HepG2 (cell line): ENCODE data around the gene METTL26. TPM values are rescaled to one million over a fixed set of nuclear protein-coding genes. Genes with fewer than 3 reads are reported as not detected.

Source experiments
- ADNP ChIP-seq: sonication (generic); formaldehyde crosslinking; IDR thresholded peaks from 2 replicates; pipeline ENCODE4 v1.4.0; 2020; ENCODE audit warnings: missing genetic modification reagents
- BCL6 ChIP-seq: IDR thresholded peaks from 2 replicates; pipeline ENCODE4 v1.6.1; 2016; ENCODE audit warnings: missing genetic modification reagents, missing compliant biosample characterization
- CSRNP2 ChIP-seq: sonication (generic); formaldehyde crosslinking; conservative IDR thresholded peaks from 2 replicates; pipeline ENCODE4 v1.8.0; 2022; ENCODE audit warnings: low read depth, missing genetic modification reagents
- EP300 ChIP-seq, 3 experiments: sonication (generic) in 1 of 3; formaldehyde crosslinking in 1 of 3; IDR thresholded peaks; 2 replicates each; pipeline versions ENCODE4 v1.5.1 to v1.6.1; 2011 to 2020; ENCODE audit warnings: low read depth in 2 of 3, low read length in 2 of 3, borderline replicate concordance in 1 of 3, improper control_type of control experiment in 1 of 3, mild to moderate bottlenecking in 1 of 3, missing genetic modification reagents in 1 of 3, moderate library complexity in 1 of 3
- FOXJ3 ChIP-seq: sonication (generic); formaldehyde crosslinking; IDR thresholded peaks from 2 replicates; pipeline ENCODE4 v1.4.0; 2020; ENCODE audit warnings: missing genetic modification reagents, mild to moderate bottlenecking, borderline replicate concordance
- FOXO4 ChIP-seq: sonication (generic); formaldehyde crosslinking; conservative IDR thresholded peaks from 2 replicates; pipeline ENCODE4 v1.8.1; 2023; ENCODE audit warnings: missing genetic modification reagents
- HNRNPH1 ChIP-seq: fragments of 200-400 bp; formaldehyde crosslinking; optimal IDR thresholded peaks from 2 replicates; pipeline ENCODE3; 2017; ENCODE audit warnings: mild to moderate bottlenecking, low read depth, low read length
- HNRNPUL1 ChIP-seq: fragments of 200-400 bp; formaldehyde crosslinking; IDR thresholded peaks from 2 replicates; pipeline ENCODE4 v1.6.1; 2017; ENCODE audit warnings: low read depth, mild to moderate bottlenecking, low read length, moderate library complexity
- MIER3 ChIP-seq: IDR thresholded peaks from 2 replicates; pipeline ENCODE4 v1.6.1; 2016; ENCODE audit warnings: missing compliant biosample characterization, borderline replicate concordance
- NFIC ChIP-seq: IDR thresholded peaks from 2 replicates; pipeline ENCODE4 v1.6.1; 2012; ENCODE audit warnings: mild to moderate bottlenecking, low read length, inconsistent platforms
- NFYC ChIP-seq: IDR thresholded peaks from 2 replicates; pipeline ENCODE4 v1.6.1; 2016; ENCODE audit warnings: missing genetic modification reagents, missing compliant biosample characterization
- RARG ChIP-seq: sonication (generic); formaldehyde crosslinking; IDR thresholded peaks from 2 replicates; pipeline ENCODE4 v1.4.0; 2020; ENCODE audit warnings: low read depth, mild to moderate bottlenecking, missing genetic modification reagents
- SIN3A ChIP-seq: IDR thresholded peaks from 2 replicates; pipeline ENCODE4 v1.6.1; 2011; ENCODE audit warnings: low read depth, mild to moderate bottlenecking, control low read depth, low read length, borderline replicate concordance
- TFE3 ChIP-seq: IDR thresholded peaks from 2 replicates; pipeline ENCODE4 v1.6.1; 2016
- ZNF180 ChIP-seq: sonication (generic); formaldehyde crosslinking; IDR thresholded peaks from 2 replicates; pipeline ENCODE4 v1.4.0; 2020; ENCODE audit warnings: low read depth, missing genetic modification reagents, borderline replicate concordance
- ZNF225 ChIP-seq: sonication (generic); formaldehyde crosslinking; IDR thresholded peaks from 2 replicates; pipeline ENCODE4 v1.4.0; 2020; ENCODE audit warnings: mild to moderate bottlenecking, missing genetic modification reagents
- ZNF230 ChIP-seq: sonication (generic); formaldehyde crosslinking; IDR thresholded peaks from 2 replicates; pipeline ENCODE4 v1.4.0; 2020; ENCODE audit warnings: mild to moderate bottlenecking, missing genetic modification reagents
- ZNF253 ChIP-seq: sonication (generic); formaldehyde crosslinking; IDR thresholded peaks from 2 replicates; pipeline ENCODE4 v1.8.0; 2022; ENCODE audit warnings: mild to moderate bottlenecking, missing genetic modification reagents, borderline replicate concordance
- ZNF512B ChIP-seq: sonication (generic); formaldehyde crosslinking; IDR thresholded peaks from 2 replicates; pipeline ENCODE4 v1.5.1; 2020; ENCODE audit warnings: missing genetic modification reagents, mild to moderate bottlenecking, borderline replicate concordance
- ZNF562 ChIP-seq: sonication (generic); formaldehyde crosslinking; IDR thresholded peaks from 2 replicates; pipeline ENCODE4 v1.8.0; 2022; ENCODE audit warnings: missing genetic modification reagents, borderline replicate concordance
- ZNF724P ChIP-seq: sonication (generic); formaldehyde crosslinking; IDR thresholded peaks from 2 replicates; pipeline ENCODE4 v1.8.0; 2022; ENCODE audit warnings: missing genetic modification reagents, borderline replicate concordance
- polyA plus RNA-seq, 8 experiments: library from polyadenylated mRNA; depleted of rRNA in 3 of 8; stranded (reverse) in 7 of 8; unstranded in 1 of 8; fragments of >200 nt; fragmentation: Illumina TruSeq in 4 of 8; extraction: Trizol in 4 of 8; gene quantifications; 2 replicates each; pipeline versions ENCODE4 v1.2.1 to v1.2.3, GENCODE V29; 2011 to 2016; ENCODE audit warnings: low read depth in 4 of 8, missing spikeins in 1 of 8, mixed read lengths in 1 of 8; ENCODE audit not compliant: insufficient read depth in 1 of 8
- total RNA-seq, 5 experiments: library from RNA; depleted of rRNA; stranded (reverse); fragments of >200 nt; fragmentation: Illumina TruSeq; extraction: Trizol; gene quantifications; 2 replicates each; pipeline ENCODE4 v1.2.3, GENCODE V29; 2016; ENCODE audit warnings: low read depth in 1 of 5

The METTL26 gene
- total and polyA plus RNA-seq, 2 of the 13 experiments (the other 11 are each of a cell fraction or from before 2014, with no cell fraction given) = 65.5 to 70.1 TPM

GRCh38 chr16:610513-611381, 25.4 kb downstream of the METTL26 start (continued):
- TF ChIP-seq NFYC (CRISPR knock-in tag) (peak; percentile 21; the same call in 1 of the 2 replicates), FOXO4 (CRISPR knock-in tag) (no peak), SIN3A (no peak), HNRNPH1 (no peak), RARG (CRISPR knock-in tag) (no peak), ZNF253 (CRISPR knock-in tag) (no peak), FOXJ3 (CRISPR knock-in tag) (no peak), TFE3 (0 out of 2 replicates have a peak, but pooled peaks have one; percentile 28), ZNF230 (no peak), ZNF724P (CRISPR knock-in tag) (no peak), ZNF562 (CRISPR knock-in tag) (no peak), ZNF512B (no peak), ADNP (CRISPR knock-in tag) (no peak), CSRNP2 (CRISPR knock-in tag) (no peak), ZNF225 (no peak), EP300 (IDR thresholded peaks at IDR 0.05; ENCODE audit: low read depth in 2 of 2, low read length in 2 of 2) (no peak), EP300 (CRISPR knock-in tag; IDR thresholded peaks at IDR 0.05; ENCODE audit: borderline replicate concordance) (no peak), BCL6 (peak; percentile 35), HNRNPUL1 (no peak), MIER3 (CRISPR knock-in tag) (no peak), ZNF180 (CRISPR knock-in tag) (no peak), NFIC (no peak)
